GM21360 (cell line): ENCODE data around the gene G6PD.
A peak's percentile ranks its signal among the peaks of the same experiment; 100 is the strongest.
"Not testable (repeated sequence)": the region's sequence is repeated elsewhere in the genome, so short reads cannot be mapped to it uniquely, and the experiment has no call there.

ENCODE experiments used
- ATAC-seq: cut with Tn5 transposase; IDR thresholded peaks from one replicate; pipeline ENCODE4 v1.9.1; 2021; ENCODE audit warnings: mild to moderate bottlenecking, moderate library complexity; ENCODE audit not compliant: unreplicated experiment

The G6PD gene

DNA sequence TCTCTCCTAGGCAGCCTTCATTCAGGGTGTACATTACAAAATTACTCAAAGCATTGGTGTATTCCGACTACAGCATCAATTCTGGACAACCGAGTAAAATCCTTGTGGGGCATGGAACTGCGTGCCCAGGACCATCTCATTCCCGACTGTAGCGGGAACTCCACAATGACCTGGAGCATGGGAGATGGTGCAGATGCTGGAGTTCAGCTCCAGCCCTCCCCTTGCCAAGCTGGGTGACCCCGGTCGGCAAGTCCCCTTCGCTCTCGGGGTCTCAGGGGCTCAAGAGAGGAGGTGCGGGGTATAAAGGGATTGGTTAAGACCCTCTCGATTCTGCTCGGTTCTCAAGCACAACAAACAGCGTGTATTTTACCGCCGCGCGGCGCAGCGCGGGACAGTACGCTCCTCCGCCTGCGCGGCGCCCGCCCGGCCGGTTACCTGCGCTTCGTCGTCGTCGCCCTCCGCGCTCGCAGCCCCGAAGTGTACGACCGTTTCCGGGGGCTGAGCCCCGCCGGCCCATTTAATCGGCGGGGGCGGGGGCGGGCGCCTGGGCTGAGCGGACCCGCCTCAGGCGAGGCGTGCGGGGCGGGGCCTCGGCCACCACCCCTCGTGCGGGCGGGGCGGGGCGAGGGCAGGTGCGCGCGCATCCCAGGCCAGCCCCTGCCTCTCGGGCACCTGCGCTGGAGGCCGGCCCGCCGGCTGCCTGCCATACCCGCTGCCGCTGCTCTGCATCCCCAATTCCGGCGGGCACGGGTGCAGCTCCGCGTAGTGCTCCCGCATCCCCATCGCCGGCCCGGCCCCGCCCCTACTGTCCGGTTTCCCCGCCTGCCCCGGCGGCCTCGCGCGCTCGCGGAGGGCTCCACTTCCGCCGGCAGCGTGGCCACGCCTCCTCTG, at the start of gene G6PD:
TSS of gene G6PD (minus strand) at position 493 of the 891 bp plus-strand sequence. CDS start 691 bp downstream, outside the sequence.
- ATAC-seq = peak; percentile 32

GRCh38 chrX:154595559-154596249, 49.1 kb upstream of the G6PD start:
- no peak for ATAC-seq

- no peak for ATAC-seq
Measured at GRCh38 chrX:154594491-154594890, 47.8 kb upstream of the G6PD start.

GRCh38 chrX:154593201-154593600, 46.6 kb upstream of the G6PD start:
- ATAC-seq = no peak

- ATAC-seq = no peak
Measured at GRCh38 chrX:154592505-154592904, 45.9 kb upstream of the G6PD start.

GRCh38 chrX:154590415-154590814, 43.8 kb upstream of the G6PD start:
- ATAC-seq = not testable (repeated sequence)

- not testable (repeated sequence) for ATAC-seq
Measured at GRCh38 chrX:154584585-154585183, 38.0 kb upstream of the G6PD start, which contains the start of gene CTAG1A. TSS of gene CTAG1A (plus strand) at chrX:154585133. CDS start at chrX:154585207, 74 bp downstream.

GRCh38 chrX:154582994-154583393, 36.3 kb upstream of the G6PD start:
- not testable (repeated sequence) for ATAC-seq

- ATAC-seq = not testable (repeated sequence)
Measured at GRCh38 chrX:154575076-154575475, 28.4 kb upstream of the G6PD start.

DNA sequence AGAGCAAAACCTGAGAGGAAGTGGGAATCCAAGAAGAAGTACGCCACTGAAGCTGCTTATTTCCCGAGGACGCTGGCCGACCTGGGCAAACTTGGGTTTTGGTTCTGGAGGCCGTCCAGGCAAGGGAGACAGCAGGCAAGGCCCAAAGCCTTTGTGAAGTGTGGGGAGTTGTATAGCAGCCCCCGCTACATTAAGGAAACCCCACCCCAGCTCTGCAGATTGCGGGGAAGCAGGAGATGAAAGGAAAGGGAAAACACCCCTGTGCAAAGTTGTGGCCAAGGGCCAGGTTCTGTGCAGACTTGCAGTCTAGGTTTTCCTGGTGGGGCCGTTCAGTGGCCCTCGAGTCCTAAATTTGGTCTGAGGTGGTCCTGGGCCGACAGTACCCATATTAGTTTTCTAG, 26.4 kb upstream of the G6PD start:
- ATAC-seq = not testable (repeated sequence)

GRCh38 chrX:154570361-154570760, 23.7 kb upstream of the G6PD start:
- not testable (repeated sequence) for ATAC-seq

DNA sequence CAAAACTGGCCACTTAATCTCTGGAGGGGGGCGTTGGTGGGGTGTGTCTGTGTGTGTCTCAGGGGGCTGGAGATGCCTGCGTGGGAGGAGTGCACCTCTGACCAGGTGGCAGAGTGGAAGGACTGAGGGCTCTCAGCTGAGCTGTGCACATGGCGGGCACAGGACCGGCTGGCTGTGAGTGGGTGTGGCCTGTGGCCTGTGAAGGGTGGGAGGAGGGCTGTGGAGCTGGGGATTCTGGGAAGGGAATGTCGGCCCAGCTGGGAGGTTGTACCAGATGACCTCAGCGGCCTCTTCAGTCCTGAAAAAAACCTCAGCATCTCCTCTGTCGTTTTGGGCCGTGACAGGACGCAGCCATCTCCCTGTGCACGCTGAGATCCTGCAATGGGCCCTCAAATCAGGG, 15.6 kb upstream of the G6PD start:
- not testable (repeated sequence) for ATAC-seq

DNA sequence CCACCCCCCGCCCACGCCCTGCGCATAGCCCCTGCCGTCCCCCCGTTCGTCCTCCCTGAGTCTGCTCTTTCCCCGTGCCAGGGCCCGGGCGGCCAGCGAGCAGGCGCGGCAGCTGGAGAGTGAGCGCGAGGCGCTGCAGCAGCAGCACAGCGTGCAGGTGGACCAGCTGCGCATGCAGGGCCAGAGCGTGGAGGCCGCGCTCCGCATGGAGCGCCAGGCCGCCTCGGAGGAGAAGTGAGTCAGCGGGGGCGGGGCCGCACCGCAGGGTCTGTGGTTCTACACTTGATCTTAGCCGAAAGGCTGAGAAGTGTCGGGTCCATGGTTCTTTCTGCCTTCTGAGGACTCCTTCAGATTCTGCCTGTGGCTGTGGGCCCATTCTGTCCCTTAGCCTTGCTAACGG, 13.7 kb upstream of the G6PD start:
- ATAC-seq = not testable (repeated sequence)

- ATAC-seq = not testable (repeated sequence)
Measured at GRCh38 chrX:154558896-154559295, 12.2 kb upstream of the G6PD start.

DNA sequence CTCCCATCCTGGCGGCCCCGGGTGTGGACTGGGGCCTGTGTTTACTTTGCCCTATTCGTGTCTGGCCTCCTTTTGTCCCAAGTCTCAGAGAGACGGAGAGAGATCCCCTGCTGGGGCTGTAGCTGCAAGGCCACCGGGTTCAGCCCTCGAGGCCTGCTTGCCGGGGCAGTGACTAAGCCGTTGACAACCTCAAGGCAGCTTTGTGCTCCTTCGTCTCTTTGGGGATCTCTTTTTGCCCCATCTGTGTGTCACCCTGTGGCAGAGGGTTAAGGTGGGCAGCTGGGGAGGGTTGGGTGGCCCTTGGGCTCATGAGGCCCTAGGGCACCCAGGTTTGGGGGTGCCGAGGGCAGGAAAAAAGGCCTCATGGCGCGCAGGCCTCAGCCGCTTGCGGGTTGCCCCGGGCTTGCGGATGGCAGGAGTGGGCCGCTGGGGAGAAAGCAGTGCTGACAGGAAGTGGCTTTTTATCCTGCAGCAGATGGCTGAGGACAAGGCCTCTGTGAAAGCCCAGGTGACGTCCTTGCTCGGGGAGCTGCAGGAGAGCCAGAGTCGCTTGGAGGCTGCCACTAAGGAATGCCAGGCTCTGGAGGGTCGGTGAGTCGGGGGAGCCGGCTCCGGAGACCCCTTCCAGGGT, 11.5 kb upstream of the G6PD start:
- not testable (repeated sequence) for ATAC-seq

- ATAC-seq = not testable (repeated sequence)
Measured at GRCh38 chrX:154552112-154552806, 5.6 kb upstream of the G6PD start.

DNA sequence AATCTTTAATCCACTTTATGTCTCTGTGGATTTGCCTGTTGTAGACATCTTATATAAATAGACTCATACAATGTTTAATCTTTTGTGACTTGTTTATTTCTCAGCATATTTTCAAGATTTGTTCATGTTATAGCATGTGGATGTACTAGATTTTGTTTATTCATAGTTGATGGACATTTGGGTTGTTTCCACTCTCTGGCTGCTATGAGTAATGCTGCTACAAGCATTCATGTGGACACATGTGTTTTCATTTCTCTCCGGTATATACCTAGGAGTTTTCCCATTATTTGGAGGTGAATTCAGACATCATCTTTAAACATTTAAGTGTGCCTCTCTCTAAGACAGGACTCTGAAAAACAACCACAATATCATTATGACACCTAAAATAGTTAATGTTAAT, 3.1 kb upstream of the G6PD start:
- no peak for ATAC-seq

- ATAC-seq = no peak
Measured at GRCh38 chrX:154548028-154548316, 1.3 kb upstream of the G6PD start.

DNA sequence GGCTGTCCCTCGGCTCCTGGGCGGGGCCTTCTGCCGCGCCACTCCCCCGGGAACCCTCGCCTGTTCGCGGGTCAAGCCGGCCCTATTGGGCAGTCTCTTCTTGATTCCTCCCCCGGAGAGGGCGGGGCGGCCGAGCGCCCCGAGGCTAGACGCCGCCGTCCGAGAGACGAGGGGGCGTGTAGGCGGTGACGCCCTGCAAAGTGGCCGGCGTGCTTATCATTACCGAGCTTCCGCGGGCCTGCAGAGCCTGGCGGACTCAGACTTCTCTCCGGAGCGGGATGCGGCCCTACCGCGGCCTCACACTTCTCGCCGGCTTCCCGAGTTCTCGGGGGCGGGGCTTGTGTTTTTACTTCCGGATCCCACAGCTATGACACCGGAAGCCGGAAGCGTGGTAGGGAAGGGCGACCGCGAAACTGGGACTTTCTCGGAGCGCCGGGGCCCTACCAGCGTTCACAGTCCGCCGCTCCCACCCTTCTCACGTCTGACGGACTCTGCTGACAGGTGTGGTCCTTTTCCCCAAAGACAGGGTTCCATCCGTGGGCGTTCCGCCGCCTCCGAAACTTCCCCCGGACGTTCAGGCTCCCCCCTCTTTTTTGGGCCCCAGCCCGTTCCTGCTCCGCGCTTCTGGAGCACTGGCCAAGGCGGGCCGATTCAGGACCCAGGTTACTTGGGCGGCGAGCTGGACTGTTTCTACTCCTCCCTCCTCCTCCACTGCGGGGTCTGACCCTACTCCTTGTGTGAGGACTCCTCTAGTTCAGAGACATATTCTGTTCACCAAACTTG, 790 bp upstream of the G6PD start, which contains the start of gene IKBKG:
TSS of gene IKBKG (plus strand) at position 376 of the 783 bp plus-strand sequence. CDS start 4,383 bp downstream, outside the sequence.
- peak; percentile 75 for ATAC-seq
